Measurements from ENCODE around the gene MRPS23. TPM values are rescaled to one million over a fixed set of nuclear protein-coding genes. Genes with fewer than 3 reads are reported as not detected.

Gene MRPS23
- total and polyA plus RNA-seq, 2 of the 13 experiments (the other 11 are each of a cell fraction or from before 2014, with no cell fraction given), result 63.2 to 181 TPM

- TF ChIP-seq AKNA (CRISPR knock-in tag; IDR thresholded peaks at IDR 0.05; ENCODE audit: borderline replicate concordance) (no peak), ZSCAN21 (CRISPR knock-in tag; IDR thresholded peaks at IDR 0.05; ENCODE audit: borderline replicate concordance) (no peak), EED (CRISPR knock-in tag; IDR thresholded peaks at IDR 0.05) (no peak), ZNF18 (CRISPR knock-in tag; IDR thresholded peaks at IDR 0.05; ENCODE audit: insufficient replicate concordance) (peak; percentile 38), AKAP8 (CRISPR knock-in tag; IDR thresholded peaks at IDR 0.05) (no peak), ZNF225 (CRISPR knock-in tag; IDR thresholded peaks at IDR 0.05) (0 out of 2 replicates have a peak, but pooled peaks have one; percentile 63), ZNF251 (CRISPR knock-in tag; IDR thresholded peaks at IDR 0.05) (0 out of 2 replicates have a peak, but pooled peaks have one; percentile 66), THAP11 (CRISPR knock-in tag; IDR thresholded peaks at IDR 0.05) (peak; percentile 36), ZBTB20 (CRISPR knock-in tag; IDR thresholded peaks at IDR 0.05; ENCODE audit: borderline replicate concordance, low read depth) (no peak), ATF7-NPFF (CRISPR knock-in tag; IDR thresholded peaks at IDR 0.05; ENCODE audit: low read depth) (peak; percentile 61; the same call in 1 of the 2 replicates), SOX5 (CRISPR knock-in tag; IDR thresholded peaks at IDR 0.05; ENCODE audit: borderline replicate concordance) (0 out of 2 replicates have a peak, but pooled peaks have one; percentile 23), BRD4 (CRISPR knock-in tag; IDR thresholded peaks at IDR 0.05) (no peak), MYC (CRISPR knock-in tag; IDR thresholded peaks at IDR 0.05; ENCODE audit: borderline replicate concordance) (no peak)
- TF ChIP-seq, protein P1, sequence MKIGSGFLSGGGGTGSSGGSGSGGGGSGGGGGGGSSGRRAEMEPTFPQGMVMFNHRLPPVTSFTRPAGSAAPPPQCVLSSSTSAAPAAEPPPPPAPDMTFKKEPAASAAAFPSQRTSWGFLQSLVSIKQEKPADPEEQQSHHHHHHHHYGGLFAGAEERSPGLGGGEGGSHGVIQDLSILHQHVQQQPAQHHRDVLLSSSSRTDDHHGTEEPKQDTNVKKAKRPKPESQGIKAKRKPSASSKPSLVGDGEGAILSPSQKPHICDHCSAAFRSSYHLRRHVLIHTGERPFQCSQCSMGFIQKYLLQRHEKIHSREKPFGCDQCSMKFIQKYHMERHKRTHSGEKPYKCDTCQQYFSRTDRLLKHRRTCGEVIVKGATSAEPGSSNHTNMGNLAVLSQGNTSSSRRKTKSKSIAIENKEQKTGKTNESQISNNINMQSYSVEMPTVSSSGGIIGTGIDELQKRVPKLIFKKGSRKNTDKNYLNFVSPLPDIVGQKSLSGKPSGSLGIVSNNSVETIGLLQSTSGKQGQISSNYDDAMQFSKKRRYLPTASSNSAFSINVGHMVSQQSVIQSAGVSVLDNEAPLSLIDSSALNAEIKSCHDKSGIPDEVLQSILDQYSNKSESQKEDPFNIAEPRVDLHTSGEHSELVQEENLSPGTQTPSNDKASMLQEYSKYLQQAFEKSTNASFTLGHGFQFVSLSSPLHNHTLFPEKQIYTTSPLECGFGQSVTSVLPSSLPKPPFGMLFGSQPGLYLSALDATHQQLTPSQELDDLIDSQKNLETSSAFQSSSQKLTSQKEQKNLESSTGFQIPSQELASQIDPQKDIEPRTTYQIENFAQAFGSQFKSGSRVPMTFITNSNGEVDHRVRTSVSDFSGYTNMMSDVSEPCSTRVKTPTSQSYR (CRISPR knock-in tag; IDR thresholded peaks at IDR 0.05; ENCODE audit: borderline replicate concordance), result 0 out of 2 replicates have a peak, but pooled peaks have one; percentile 4
- TF ChIP-seq, protein P2, sequence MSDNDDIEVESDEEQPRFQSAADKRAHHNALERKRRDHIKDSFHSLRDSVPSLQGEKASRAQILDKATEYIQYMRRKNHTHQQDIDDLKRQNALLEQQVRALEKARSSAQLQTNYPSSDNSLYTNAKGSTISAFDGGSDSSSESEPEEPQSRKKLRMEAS (IDR thresholded peaks at IDR 0.05), result 0 out of 2 replicates have a peak, but pooled peaks have one; percentile 12
- TF ChIP-seq, protein P3, sequence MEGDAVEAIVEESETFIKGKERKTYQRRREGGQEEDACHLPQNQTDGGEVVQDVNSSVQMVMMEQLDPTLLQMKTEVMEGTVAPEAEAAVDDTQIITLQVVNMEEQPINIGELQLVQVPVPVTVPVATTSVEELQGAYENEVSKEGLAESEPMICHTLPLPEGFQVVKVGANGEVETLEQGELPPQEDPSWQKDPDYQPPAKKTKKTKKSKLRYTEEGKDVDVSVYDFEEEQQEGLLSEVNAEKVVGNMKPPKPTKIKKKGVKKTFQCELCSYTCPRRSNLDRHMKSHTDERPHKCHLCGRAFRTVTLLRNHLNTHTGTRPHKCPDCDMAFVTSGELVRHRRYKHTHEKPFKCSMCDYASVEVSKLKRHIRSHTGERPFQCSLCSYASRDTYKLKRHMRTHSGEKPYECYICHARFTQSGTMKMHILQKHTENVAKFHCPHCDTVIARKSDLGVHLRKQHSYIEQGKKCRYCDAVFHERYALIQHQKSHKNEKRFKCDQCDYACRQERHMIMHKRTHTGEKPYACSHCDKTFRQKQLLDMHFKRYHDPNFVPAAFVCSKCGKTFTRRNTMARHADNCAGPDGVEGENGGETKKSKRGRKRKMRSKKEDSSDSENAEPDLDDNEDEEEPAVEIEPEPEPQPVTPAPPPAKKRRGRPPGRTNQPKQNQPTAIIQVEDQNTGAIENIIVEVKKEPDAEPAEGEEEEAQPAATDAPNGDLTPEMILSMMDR (CRISPR knock-in tag; IDR thresholded peaks at IDR 0.05), result peak; percentile 35; the same call in 1 of the 2 replicates
Observed at GRCh38 chr17:57852092-57852954, 2.5 kb upstream of the MRPS23 start (continued).

Measured in HepG2 (cell line).